Breast epithelium (tissue), 4 donors: ENCODE measurements around the gene SLC44A1. TPM values are rescaled to one million over a fixed set of nuclear protein-coding genes. Genes with fewer than 3 reads are reported as not detected.
A peak's percentile ranks its signal among the peaks of the same experiment; 100 is the strongest.

Source experiments
- DNase-seq, 2 donors: peaks; one replicate each; pipeline ENCODE4 v3.0.0-alpha.2; 2019; ENCODE audit warnings: low spot score in 2 of 2
- H3K27ac ChIP-seq, 2 donors: fragments of 200-600 bp; sonication (generic) in 1 of 2; one replicate each; pipeline ENCODE4 v1.5.1; 2016 to 2019; ENCODE audit warnings: mild to moderate bottlenecking in 1 of 2
- H3K27me3 ChIP-seq, 2 donors: fragments of 200-600 bp; sonication (generic) in 1 of 2; one replicate each; pipeline versions ENCODE4 v1.5.1 to v1.6.0; 2017 to 2019; ENCODE audit warnings: control low read depth in 1 of 2, mild to moderate bottlenecking in 1 of 2
- H3K36me3 ChIP-seq: fragments of 200-600 bp; one replicate; pipeline ENCODE4 v1.5.1; 2019
- H3K4me1 ChIP-seq, 2 donors: fragments of 200-600 bp; sonication (generic); one replicate each; pipeline ENCODE4 v1.5.1; 2016 to 2019; ENCODE audit warnings: control low read depth in 1 of 2
- H3K4me3 ChIP-seq, 3 donors: fragments of 200-600 bp; sonication (generic); 1 replicate in 2 of 3; 2 replicates in 1 of 3; pipeline ENCODE4 v1.5.1; 2016 to 2019; ENCODE audit warnings: mild to moderate bottlenecking in 3 of 3, moderate library complexity in 2 of 3
- H3K9me3 ChIP-seq, 2 donors: fragments of 200-600 bp; sonication (generic) in 1 of 2; one replicate each; pipeline ENCODE4 v1.5.1; 2016 to 2019; ENCODE audit warnings: control low read depth in 1 of 2
- POLR2A ChIP-seq: fragments of 450-650 bp; IDR thresholded peaks from one replicate; pipeline ENCODE4 v1.6.1; 2016; ENCODE audit warnings: antibody characterized with exemption, mild to moderate bottlenecking, moderate library complexity
- POLR2AphosphoS5 ChIP-seq, 3 donors: sonication (generic); formaldehyde crosslinking; IDR thresholded peaks; one replicate each; pipeline ENCODE4 v1.6.1; 2017; ENCODE audit warnings: antibody characterized with exemption in 3 of 3
- intact Hi-C: fragments of 100-400 bp; cut with DNase I; formaldehyde crosslinking; loops from one replicate; pipeline ENCODE4 v1.15.1; 2023; ENCODE audit warnings: low total_unique reads
- total RNA-seq, 3 donors: library from RNA; depleted of rRNA; stranded (reverse); fragments of >200 nt; gene quantifications; one replicate each; pipeline ENCODE4 v1.1.0, GENCODE V29; 2016
- TF ChIP-seq, protein P1 (sequence below), 3 donors: fragments of 450-650 bp; IDR thresholded peaks; one replicate each; pipeline ENCODE4 v1.5.1; 2016 to 2017; ENCODE audit warnings: antibody characterized with exemption in 3 of 3, mild to moderate bottlenecking in 3 of 3, moderate library complexity in 3 of 3

SLC44A1 gene
- total RNA-seq, 3 donors from 2014 or later: 53.7 to 62.6 (median 61.1) TPM

DNA sequence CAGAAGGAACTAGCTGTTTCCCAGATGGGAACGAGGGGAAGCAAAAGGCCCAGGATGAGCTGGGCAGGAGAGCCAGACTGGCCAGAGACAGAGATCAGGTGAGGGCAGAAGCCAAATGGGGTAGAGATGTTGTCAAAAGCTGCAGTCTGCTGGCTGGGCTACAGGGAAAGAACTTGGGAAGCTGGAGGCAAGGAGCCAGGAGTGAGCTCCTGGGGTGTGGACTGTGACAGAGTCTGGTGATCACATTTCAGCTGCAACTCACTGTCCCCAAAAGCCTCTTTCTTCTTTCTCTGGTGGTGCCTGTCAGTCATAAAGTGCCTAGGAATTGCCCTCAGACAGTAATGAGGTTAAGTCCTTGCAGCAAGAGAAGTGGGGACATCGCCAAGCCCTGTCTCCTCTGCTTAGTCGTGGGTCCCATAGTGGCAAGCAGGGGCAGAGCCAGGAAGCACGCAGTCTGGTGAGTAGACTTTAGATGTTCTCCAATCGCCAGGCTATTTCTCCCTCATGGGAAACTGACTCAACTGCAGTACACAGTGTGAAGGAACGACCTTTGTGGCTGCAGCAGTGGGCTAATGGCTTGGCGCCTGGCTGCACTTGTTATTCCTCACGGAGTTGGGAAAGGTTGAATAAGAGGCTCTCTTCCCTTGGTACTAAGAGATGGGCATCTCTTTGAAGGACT, 200.9 kb downstream of the SLC44A1 start:
- intact Hi-C loops: no loop called here
- Histone ChIP-seq H3K4me1 (peaks cover 0 to 6% of the 10 kb centered on the region in 2 donors), H3K36me3 (no peaks in the 10 kb centered on the region), H3K9me3 (no peaks in the 10 kb centered on the region), H3K27me3 (no peaks in the 10 kb centered on the region), H3K27ac (no peak overlapping the region), H3K4me3 (no peak overlapping the region)
- DNase-seq: no peak
- TF ChIP-seq, protein P1, sequence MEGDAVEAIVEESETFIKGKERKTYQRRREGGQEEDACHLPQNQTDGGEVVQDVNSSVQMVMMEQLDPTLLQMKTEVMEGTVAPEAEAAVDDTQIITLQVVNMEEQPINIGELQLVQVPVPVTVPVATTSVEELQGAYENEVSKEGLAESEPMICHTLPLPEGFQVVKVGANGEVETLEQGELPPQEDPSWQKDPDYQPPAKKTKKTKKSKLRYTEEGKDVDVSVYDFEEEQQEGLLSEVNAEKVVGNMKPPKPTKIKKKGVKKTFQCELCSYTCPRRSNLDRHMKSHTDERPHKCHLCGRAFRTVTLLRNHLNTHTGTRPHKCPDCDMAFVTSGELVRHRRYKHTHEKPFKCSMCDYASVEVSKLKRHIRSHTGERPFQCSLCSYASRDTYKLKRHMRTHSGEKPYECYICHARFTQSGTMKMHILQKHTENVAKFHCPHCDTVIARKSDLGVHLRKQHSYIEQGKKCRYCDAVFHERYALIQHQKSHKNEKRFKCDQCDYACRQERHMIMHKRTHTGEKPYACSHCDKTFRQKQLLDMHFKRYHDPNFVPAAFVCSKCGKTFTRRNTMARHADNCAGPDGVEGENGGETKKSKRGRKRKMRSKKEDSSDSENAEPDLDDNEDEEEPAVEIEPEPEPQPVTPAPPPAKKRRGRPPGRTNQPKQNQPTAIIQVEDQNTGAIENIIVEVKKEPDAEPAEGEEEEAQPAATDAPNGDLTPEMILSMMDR (IDR thresholded peaks at IDR 0.05): no peak
- TF ChIP-seq POLR2AphosphoS5 (IDR thresholded peaks at IDR 0.05): no peak

DNA sequence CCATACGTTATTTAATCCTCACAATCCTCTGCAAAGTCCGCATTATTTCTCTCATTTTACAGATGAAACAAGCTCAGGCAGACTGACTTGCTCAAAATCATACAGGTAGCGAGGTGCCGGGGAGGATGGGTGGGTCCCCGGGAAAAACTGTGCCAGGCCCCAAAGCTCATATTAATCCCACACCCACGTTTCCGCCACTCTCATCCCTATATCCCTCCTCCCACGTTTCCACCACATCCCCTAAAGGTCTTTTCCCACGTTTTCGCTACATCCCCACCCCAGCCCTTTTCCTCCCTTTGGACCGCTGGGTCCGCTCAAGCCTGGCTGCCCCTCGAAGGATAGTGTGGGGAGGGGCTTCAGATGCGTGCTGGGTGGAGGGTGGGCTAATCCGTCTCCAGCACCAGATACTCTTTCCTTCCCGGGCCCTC, 202.9 kb downstream of the SLC44A1 start:
- intact Hi-C loops: no loop called here
- peak overlapping the region; percentile 71 to 89 for H3K27ac ChIP-seq
- no peak for DNase-seq

DNA sequence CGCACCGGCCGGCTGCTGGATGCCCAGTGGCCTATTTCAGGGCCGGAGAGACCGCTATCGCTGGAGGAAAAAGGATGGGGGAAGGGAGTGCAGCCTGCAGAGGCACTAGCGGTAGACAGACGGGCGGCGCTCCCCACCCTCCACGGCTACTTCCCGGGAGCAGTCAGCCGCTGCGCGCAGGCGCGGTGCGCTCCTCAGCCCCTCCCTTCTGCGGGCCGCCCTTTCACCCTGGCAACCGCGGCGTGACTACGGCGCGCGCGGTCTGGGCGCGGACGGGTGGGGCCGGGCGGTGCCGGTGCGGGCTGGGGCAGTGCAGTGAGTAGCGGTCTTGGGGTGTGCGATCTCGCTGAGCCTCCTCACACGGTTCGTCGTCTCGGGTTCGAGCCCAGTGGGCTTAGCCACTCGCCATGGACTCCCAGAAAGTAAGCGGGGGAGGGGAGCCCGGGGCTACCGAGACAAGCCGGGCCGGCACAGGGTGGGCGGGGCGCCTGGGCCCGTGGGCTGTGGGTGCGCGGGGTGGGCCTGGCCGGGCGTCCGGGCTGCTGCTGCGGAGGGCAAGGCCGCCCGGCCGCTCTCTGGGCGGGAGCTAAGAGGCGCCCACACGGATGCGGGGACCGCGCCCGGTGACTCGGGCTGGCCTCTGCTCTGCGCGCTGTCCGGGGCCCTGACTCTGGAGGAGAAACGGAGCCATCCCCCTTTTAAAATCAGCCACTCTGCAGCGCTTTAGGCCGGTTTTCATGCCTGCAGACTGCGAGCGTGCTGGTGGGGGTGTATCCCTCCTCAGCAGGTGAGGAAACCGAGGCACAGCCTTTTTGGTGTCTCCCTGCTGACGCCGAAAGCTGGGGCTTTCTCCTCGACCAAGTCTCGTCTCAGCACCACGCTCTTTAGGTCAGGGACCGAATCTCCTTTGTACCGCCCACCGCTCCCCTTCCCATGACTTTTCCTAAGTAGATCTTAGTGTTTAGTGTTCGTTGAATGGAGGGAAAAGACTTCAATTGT, 203.7 kb downstream of the SLC44A1 start, which contains the start of gene FSD1L:
TSS of gene FSD1L (plus strand) at position 221 of the 999 bp plus-strand sequence. CDS start at position 408, 187 bp downstream.
- peak within 1 kb of the TSS; percentile 71 to 89 for H3K27ac ChIP-seq

More for the DNA sequence above, 202.9 kb downstream of the SLC44A1 start:
- peaks cover 0 to 6% of the 10 kb centered on the region in 2 donors for H3K4me1 ChIP-seq
- no peaks in the 10 kb centered on the region for H3K27me3 ChIP-seq
- TF ChIP-seq, protein P1 (IDR thresholded peaks at IDR 0.05): no peak
- no peak for TF ChIP-seq POLR2A
- no peak for TF ChIP-seq POLR2AphosphoS5 (IDR thresholded peaks at IDR 0.05)
- no peaks in the 10 kb centered on the region for H3K36me3 ChIP-seq
- H3K4me3 ChIP-seq: peak overlapping the region; percentile 77 to 99 (median 84)
- no peaks in the 10 kb centered on the region for H3K9me3 ChIP-seq

GRCh38 chr9:105449081-105449480, 204.6 kb downstream of the SLC44A1 start:
- intact Hi-C loops: no loop called here
- Histone ChIP-seq H3K9me3 (no peaks in the 10 kb centered on the region), H3K27ac (no peak overlapping the region), H3K27me3 (no peaks in the 10 kb centered on the region), H3K4me1 (peaks cover 0 to 6% of the 10 kb centered on the region in 2 donors), H3K36me3 (no peaks in the 10 kb centered on the region), H3K4me3 (peak overlapping the region in 2 of 3 donors; percentile 84 to 99)
- no peak for DNase-seq
- TF ChIP-seq POLR2A: no peak
- no peak for TF ChIP-seq POLR2AphosphoS5 (IDR thresholded peaks at IDR 0.05)
- TF ChIP-seq, protein P1 (IDR thresholded peaks at IDR 0.05): no peak

More for the DNA sequence above, 203.7 kb downstream of the SLC44A1 start, which contains the start of gene FSD1L:
- H3K4me3 ChIP-seq: peak within 1 kb of the TSS; percentile 77 to 99 (median 84)
- peaks cover 0 to 6% of the 10 kb centered on the region in 2 donors for H3K4me1 ChIP-seq
- TF ChIP-seq, protein P1 (IDR thresholded peaks at IDR 0.05): no peak
- TF ChIP-seq POLR2AphosphoS5 (IDR thresholded peaks at IDR 0.05): peak in 1 of 3 donors; percentile 10
- H3K27me3 ChIP-seq: no peaks in the 10 kb centered on the region
- DNase-seq: peak; percentile 66 to 81
- H3K9me3 ChIP-seq: no peaks in the 10 kb centered on the region
- no peaks in the 10 kb centered on the region for H3K36me3 ChIP-seq
- intact Hi-C loops: no loop called here
